GM12878 (cell line): ENCODE results near the gene ZGLP1.

Source experiments
- PBX3 ChIP-seq: IDR thresholded peaks from 2 replicates; pipeline ENCODE4 v1.6.1; 2011; ENCODE audit warnings: mild to moderate bottlenecking, low read depth, low read length, moderate library complexity; ENCODE audit not compliant: insufficient replicate concordance
- RAD21 ChIP-seq: IDR thresholded peaks from 2 replicates; pipeline ENCODE4 v1.6.1; 2011; ENCODE audit warnings: mild to moderate bottlenecking, low read depth, low read length, moderate library complexity; ENCODE audit not compliant: insufficient read depth
- SKIL ChIP-seq: fragments of 450-650 bp; IDR thresholded peaks from 2 replicates; pipeline ENCODE4 v1.6.1; 2017; ENCODE audit warnings: mild to moderate bottlenecking, low read depth, inconsistent platforms; ENCODE audit not compliant: poor library complexity, severe bottlenecking
- SMC3 ChIP-seq: IDR thresholded peaks from 2 replicates; pipeline ENCODE4 v1.6.1; 2011; ENCODE audit warnings: low read length, improper control_type of control experiment, borderline replicate concordance

GRCh38 chr19:10269333-10270179 lies 40.1 kb downstream of the ZGLP1 start:
- TF ChIP-seq SKIL (peak; percentile 72), PBX3 (no peak), RAD21 (peak; percentile 95), SMC3 (peak; percentile 96)
